Transverse colon (tissue), 4 donors: Measurements from ENCODE around the gene TNS4. TPM values are rescaled to one million over a fixed set of nuclear protein-coding genes. Genes with fewer than 3 reads are reported as not detected.

Experiments used
- DNase-seq: peaks from one replicate; pipeline ENCODE4 v3.0.0-alpha.2; 2019
- H3K27ac ChIP-seq, 4 donors: fragments of 200-600 bp; sonication (generic); 2 replicates each; pipeline ENCODE4 v1.5.1; 2016 to 2018; ENCODE audit warnings: inconsistent platforms in 4 of 4
- H3K27me3 ChIP-seq: fragments of 200-600 bp; sonication (generic); 2 replicates; pipeline ENCODE4 v1.5.1; 2017; ENCODE audit warnings: inconsistent platforms
- H3K36me3 ChIP-seq, 4 donors: fragments of 200-600 bp; sonication (generic); 2 replicates each; pipeline ENCODE4 v1.5.1; 2017 to 2019; ENCODE audit warnings: inconsistent platforms in 4 of 4
- H3K4me1 ChIP-seq, 4 donors: fragments of 200-600 bp; sonication (generic); 2 replicates each; pipeline ENCODE4 v1.5.1; 2017 to 2020; ENCODE audit warnings: inconsistent platforms in 4 of 4
- H3K4me3 ChIP-seq, 4 donors: fragments of 200-600 bp; sonication (generic); 1 replicate in 1 of 4; 2 replicates in 3 of 4; pipeline versions ENCODE4 v1.5.1 to v1.6.1; 2017 to 2019; ENCODE audit warnings: inconsistent platforms in 4 of 4
- H3K9me3 ChIP-seq, 2 donors: fragments of 200-600 bp; sonication (generic); 2 replicates each; pipeline ENCODE4 v1.5.1; 2017 to 2019; ENCODE audit warnings: inconsistent platforms in 2 of 2
- EP300 ChIP-seq: sonication (generic); formaldehyde crosslinking; IDR thresholded peaks from one replicate; pipeline ENCODE4 v1.6.1; 2017; ENCODE audit warnings: antibody characterized with exemption, low read depth
- POLR2A ChIP-seq: fragments of 450-650 bp; IDR thresholded peaks from one replicate; pipeline ENCODE4 v1.6.1; 2016; ENCODE audit warnings: antibody characterized with exemption, mild to moderate bottlenecking, moderate library complexity
- POLR2AphosphoS5 ChIP-seq, 3 donors: sonication (generic); formaldehyde crosslinking; IDR thresholded peaks; one replicate each; pipeline ENCODE4 v1.6.1; 2016; ENCODE audit warnings: antibody characterized with exemption in 3 of 3
- WGBS, 2 donors: methylation state at CpG; one replicate each; pipeline ENCODE4 v1.1.5; 2018; ENCODE audit warnings: low coverage in 1 of 2; 5-methylcytosine and 5-hydroxymethylcytosine counted together
- in situ Hi-C, 4 donors: fragments of 200-750 bp; cut with MboI; loops; one replicate each; pipeline versions ENCODE4 v1.15.0 to v1.15.1; 2017; ENCODE audit warnings: low sequenced_read_pairs in 3 of 4, low pct_ligation_motif_present in 1 of 4, low pct_unique_long_range_greater_than_20kb in 1 of 4
- intact Hi-C: fragments of 100-400 bp; cut with DNase I; formaldehyde crosslinking; loops from one replicate; pipeline ENCODE4 v1.15.1; 2023; ENCODE audit warnings: low total_unique reads
- total RNA-seq, 4 donors: library from RNA; depleted of rRNA; stranded (reverse); fragments of >200 nt; gene quantifications; one replicate each; pipeline ENCODE4 v1.1.0, GENCODE V29; 2016
- TF ChIP-seq, protein P1 (sequence below), 5 experiments: fragments of 200-600 bp in 3 of 5; fragments of 450-650 bp in 2 of 5; sonication (generic) in 3 of 5; IDR thresholded peaks; 1 replicate in 2 of 5; 2 replicates in 3 of 5; pipeline ENCODE4 v1.5.1; 2016 to 2017; ENCODE audit warnings: antibody characterized with exemption in 5 of 5, inconsistent platforms in 3 of 5, mild to moderate bottlenecking in 2 of 5, moderate library complexity in 1 of 5

The TNS4 gene
- total RNA-seq, 4 donors from 2014 or later, result 1.2 to 4.2 (median 2.5) TPM; not detected in 1

DNA sequence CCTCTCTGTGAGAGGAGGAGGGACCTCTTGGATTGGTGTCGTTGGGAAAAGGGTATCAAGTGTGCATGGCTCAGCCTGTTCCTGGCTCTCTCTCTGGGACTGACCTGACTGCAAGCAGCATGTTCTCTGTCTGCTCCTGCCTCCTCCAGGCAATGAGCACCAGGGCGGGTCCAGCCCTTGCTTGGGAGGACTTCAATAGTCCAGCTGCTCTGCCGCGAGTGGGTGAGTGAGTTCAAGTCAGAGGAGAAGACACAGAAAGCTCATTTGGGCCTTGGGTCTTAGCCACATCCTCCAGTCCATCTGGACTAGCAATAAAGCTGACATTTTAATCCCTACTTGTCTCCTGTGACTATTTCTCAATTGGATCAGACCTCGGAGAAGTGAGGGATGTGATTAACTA, 25.2 kb upstream of the TNS4 start:
- WGBS, 2 donors, result 78 to 83% methylated on average over 1 to 5 of the region's 5 CpGs
- Histone ChIP-seq H3K27me3 (no peaks in the 10 kb centered on the region), H3K9me3 (no peaks in the 10 kb centered on the region), H3K27ac (no peak overlapping the region), H3K4me1 (peaks cover 0 to under 1% (median 0%) of the 10 kb centered on the region in 4 donors), H3K36me3 (no peaks in the 10 kb centered on the region), H3K4me3 (no peak overlapping the region)
- intact Hi-C loops, result no loop called here
- DNase-seq, result no peak
- TF ChIP-seq POLR2AphosphoS5 (IDR thresholded peaks at IDR 0.05) (peak in 1 of 3 donors; percentile 14), POLR2A (no peak)
- in situ Hi-C loops, result loop anchor here in 2 of 4 donors (25.0 kb wide), 1 partner anchor 89 kb away; the partner anchor contains the start of gene IGFBP4 (in 2 of the 2)

DNA sequence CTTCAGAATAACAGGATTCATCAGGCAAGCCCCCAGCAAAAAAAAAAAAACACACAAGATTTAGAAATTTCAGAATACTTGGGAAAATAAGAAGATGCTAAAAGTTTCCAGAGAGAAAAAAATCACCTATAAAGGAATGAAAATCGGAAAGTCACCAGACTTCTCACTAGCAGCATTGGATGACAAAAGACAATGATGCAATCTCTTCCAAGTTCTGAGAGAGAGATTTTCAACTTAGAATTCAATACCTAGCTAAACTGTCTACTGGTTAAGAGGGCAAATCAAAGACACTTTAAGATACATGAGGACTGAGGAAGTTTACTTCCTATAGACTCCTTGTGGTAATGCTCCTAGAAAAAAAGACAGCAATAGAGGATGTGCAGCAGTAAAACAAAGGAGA, 23.9 kb upstream of the TNS4 start:
- Histone ChIP-seq H3K9me3 (no peaks in the 10 kb centered on the region), H3K27me3 (no peaks in the 10 kb centered on the region), H3K4me1 (no peaks in the 10 kb centered on the region), H3K36me3 (no peaks in the 10 kb centered on the region), H3K4me3 (no peak overlapping the region), H3K27ac (no peak overlapping the region)
- 86 to 95% methylated on average over 1 of the region's 1 CpG for WGBS, 2 donors
- intact Hi-C loops (no loop called here), in situ Hi-C loops (loop anchor here in 2 of 4 donors (25.0 kb wide), 1 partner anchor 88 kb away; the partner anchor contains the start of gene IGFBP4 (in 2 of the 2))
- no peak for DNase-seq
- TF ChIP-seq POLR2AphosphoS5 (IDR thresholded peaks at IDR 0.05) (no peak), EP300 (no peak), POLR2A (no peak)
- TF ChIP-seq, protein P1, sequence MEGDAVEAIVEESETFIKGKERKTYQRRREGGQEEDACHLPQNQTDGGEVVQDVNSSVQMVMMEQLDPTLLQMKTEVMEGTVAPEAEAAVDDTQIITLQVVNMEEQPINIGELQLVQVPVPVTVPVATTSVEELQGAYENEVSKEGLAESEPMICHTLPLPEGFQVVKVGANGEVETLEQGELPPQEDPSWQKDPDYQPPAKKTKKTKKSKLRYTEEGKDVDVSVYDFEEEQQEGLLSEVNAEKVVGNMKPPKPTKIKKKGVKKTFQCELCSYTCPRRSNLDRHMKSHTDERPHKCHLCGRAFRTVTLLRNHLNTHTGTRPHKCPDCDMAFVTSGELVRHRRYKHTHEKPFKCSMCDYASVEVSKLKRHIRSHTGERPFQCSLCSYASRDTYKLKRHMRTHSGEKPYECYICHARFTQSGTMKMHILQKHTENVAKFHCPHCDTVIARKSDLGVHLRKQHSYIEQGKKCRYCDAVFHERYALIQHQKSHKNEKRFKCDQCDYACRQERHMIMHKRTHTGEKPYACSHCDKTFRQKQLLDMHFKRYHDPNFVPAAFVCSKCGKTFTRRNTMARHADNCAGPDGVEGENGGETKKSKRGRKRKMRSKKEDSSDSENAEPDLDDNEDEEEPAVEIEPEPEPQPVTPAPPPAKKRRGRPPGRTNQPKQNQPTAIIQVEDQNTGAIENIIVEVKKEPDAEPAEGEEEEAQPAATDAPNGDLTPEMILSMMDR (IDR thresholded peaks at IDR 0.05), result no peak

DNA sequence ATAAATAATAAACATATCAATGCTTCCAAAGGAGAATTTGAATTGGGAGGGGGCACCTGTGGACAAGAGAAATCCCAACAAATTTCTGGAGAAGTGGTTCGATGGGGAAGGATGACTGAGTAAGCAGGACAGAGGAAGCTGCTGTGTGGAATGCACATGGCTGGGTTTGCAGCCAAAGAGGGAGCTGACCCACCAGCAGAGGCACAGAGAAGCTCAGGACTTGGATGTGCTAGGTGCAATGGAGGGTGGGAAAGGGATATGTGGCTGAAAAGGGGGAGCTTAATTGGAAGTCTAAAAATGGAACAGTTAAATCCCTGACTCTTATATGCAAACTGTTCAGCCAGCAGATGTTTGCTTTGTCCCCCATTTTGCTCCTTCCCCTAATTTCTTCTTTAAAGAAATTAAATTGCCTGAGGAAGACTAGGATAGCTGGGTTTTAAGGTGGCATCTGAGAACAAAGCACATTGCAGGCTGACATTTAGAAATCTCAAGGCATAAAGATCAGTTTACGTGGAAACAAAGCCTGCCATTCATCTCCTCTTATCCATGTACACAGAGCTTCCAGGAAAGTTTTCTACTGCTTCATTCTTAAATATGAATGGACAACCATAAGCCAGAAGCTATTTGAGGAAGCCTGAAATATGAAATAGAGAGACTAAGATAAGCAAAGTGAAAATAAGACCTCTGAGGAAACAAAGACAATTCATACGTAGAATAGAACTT, 23.0 kb upstream of the TNS4 start:
- intact Hi-C loops (no loop called here), in situ Hi-C loops (no loop called here)
- H3K27ac ChIP-seq, result no peak overlapping the region
- DNase-seq, result no peak
- no peak for TF ChIP-seq POLR2A
- WGBS, 2 donors, result 55 to 58% methylated on average over 3 of the region's 3 CpGs
- H3K9me3 ChIP-seq, result no peaks in the 10 kb centered on the region
- no peaks in the 10 kb centered on the region for H3K27me3 ChIP-seq
- no peaks in the 10 kb centered on the region for H3K36me3 ChIP-seq
- H3K4me3 ChIP-seq, result no peak overlapping the region
- H3K4me1 ChIP-seq, result no peaks in the 10 kb centered on the region

DNA sequence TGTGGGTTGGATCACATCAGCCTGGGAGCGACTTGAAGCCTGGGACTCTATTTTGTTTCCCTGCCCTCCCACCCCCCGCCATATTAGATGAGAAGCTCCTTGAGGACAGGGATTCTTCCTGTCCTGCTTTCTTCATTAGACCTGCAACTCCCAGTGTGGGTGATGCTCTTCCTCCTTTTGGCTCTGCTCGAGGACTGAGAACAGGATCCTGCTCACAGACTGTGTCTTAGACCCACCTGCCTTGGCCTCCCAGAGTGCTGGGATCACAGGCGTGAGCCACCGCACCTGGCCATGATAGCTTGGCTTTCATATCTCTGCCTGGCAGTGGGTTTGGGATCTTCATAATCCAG, 21.5 kb upstream of the TNS4 start:
- H3K36me3 ChIP-seq, result no peaks in the 10 kb centered on the region
- no peaks in the 10 kb centered on the region for H3K27me3 ChIP-seq
- no peak overlapping the region for H3K4me3 ChIP-seq
- peaks cover 0 to 11% (median 3%) of the 10 kb centered on the region in 4 donors for H3K4me1 ChIP-seq
- TF ChIP-seq POLR2AphosphoS5 (IDR thresholded peaks at IDR 0.05) (no peak), EP300 (no peak), POLR2A (no peak)
- TF ChIP-seq, protein P1 (IDR thresholded peaks at IDR 0.05), result no peak
- intact Hi-C loops, result no loop called here
- in situ Hi-C loops, result no loop called here
- no peak overlapping the region for H3K27ac ChIP-seq
- WGBS, 2 donors, result 93% methylated on average over 2 of the region's 5 CpGs; no CpG with 5 or more reads in 1 of the 2 donors
- DNase-seq, result no peak
- H3K9me3 ChIP-seq, result no peaks in the 10 kb centered on the region

DNA sequence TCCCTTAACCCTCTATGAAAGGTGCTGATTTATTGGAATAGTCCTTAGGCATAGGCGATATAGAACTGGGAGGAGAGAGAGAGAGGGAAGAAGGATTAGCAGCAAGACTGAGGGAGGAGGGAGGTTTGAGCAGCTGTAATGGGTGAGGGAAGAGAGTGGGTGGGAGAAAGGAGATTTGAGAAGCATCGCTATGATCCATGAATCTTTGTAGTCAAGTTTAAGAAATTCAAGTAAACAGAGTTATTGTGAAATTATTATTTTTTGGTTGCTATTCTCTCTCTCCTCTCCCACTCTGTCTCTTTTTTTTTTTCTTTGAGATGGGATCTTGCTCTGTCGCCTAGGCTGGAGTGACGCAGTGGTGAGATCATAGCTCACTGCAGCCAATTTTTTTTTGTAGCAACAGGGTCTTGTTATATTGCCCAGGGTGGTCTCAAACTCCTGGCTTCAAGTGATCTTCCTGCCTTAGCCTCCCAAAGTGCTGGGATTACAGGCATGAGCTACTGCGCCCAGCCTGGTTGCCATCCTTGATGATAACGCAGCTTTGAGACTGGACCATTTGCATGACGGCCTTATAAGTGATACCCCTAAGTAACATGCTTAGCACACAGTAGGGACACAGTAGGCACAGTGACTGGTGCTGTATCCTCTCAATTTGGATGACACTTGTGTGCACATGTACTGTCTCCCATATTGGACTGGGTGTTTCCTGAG, 21.0 kb upstream of the TNS4 start:
- no peaks in the 10 kb centered on the region for H3K27me3 ChIP-seq
- intact Hi-C loops, result no loop called here
- no peaks in the 10 kb centered on the region for H3K9me3 ChIP-seq
- H3K4me1 ChIP-seq, result peaks cover 0 to 11% (median 3%) of the 10 kb centered on the region in 4 donors
- H3K27ac ChIP-seq, result no peak overlapping the region
- DNase-seq, result no peak
- no peak for TF ChIP-seq POLR2A
- TF ChIP-seq, protein P1 (IDR thresholded peaks at IDR 0.05), result no peak
- TF ChIP-seq POLR2AphosphoS5 (IDR thresholded peaks at IDR 0.05), result no peak
- no peak for TF ChIP-seq EP300
- H3K4me3 ChIP-seq, result no peak overlapping the region
- in situ Hi-C loops, result no loop called here
- H3K36me3 ChIP-seq, result no peaks in the 10 kb centered on the region
- 90 to 93% methylated on average over 5 to 7 of the region's 7 CpGs for WGBS, 2 donors
